SH-SY5Y (cell line): Measurements from ENCODE around the gene P2RX6.

Experiments
- GATA2 ChIP-seq: IDR thresholded peaks from 2 replicates; pipeline ENCODE4 v1.6.1; 2011; ENCODE audit warnings: mild to moderate bottlenecking, low read depth, low read length
- GATA3 ChIP-seq: IDR thresholded peaks from 2 replicates; pipeline ENCODE4 v1.6.1; 2011; ENCODE audit warnings: low read depth, mild to moderate bottlenecking, low read length, moderate library complexity

DNA sequence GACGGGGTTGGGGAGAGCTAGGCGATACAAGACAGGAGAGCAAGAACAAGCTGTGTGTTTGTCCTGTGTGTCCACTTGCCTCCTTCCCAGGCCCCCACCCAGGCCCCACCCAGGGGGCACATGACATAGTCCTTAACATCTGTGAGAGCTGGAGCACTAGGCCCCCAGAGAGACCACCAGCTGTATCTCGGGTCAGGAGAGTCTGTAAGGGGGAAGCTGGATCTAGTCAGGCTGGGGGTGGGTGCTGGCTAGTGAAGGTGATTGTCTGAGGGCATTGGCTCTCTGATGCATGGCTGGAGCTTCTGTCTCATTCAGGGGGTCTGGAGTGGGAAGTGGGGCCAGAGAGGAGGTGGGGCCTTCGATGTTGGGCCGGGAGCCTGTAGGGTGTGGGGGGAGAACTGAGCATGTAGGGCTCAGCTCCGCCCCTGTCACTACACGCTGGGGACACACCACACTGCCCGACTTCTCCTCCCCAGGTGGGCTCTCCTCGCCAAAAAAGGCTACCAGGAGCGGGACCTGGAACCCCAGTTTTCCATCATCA lies 571 bp downstream of the P2RX6 start:
- no peak for TF ChIP-seq GATA2
- no peak for TF ChIP-seq GATA3
